ENCODE results near the gene IL1A. TPM values are rescaled to one million over a fixed set of nuclear protein-coding genes. Genes with fewer than 3 reads are reported as not detected.

Gene IL1A
- total RNA-seq, 1 experiment from 2014 or later: 0.10 TPM

DNA sequence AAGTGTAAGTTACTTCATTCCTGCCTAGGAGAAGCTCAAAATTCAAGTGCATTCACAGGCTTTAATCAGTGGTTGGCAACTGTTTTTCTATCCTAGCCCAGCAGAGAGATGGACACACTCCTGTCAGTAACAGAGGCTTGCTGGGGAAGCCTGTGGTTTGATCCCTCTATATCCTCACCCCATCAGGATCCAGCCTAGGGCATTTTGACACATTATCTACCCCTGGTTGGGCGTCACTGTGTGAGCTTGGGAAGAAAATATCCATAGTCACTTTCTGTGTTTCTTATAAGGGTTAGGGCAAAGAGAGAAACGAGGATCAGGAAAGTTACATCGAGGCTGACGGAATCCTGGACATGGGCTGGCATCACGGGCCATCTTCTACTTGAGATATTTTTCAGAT is 53.5 kb downstream of the IL1A start:
- BruUV-seq (replicated peaks): no TSS peak
- peaks cover 8 to 14% of the 10 kb centered on the region in 2 experiments for H3K4me1 ChIP-seq (ENCODE audit: control insufficient read depth in 1 of 2, insufficient read depth in 2 of 2, low read length in 2 of 2)
- no peaks in the 10 kb centered on the region for H3K9me3 ChIP-seq (ENCODE audit: control insufficient read depth in 1 of 2, insufficient read depth in 1 of 2, low read depth in 1 of 2, low read length in 2 of 2)
- H3K36me3 ChIP-seq (ENCODE audit: control insufficient read depth in 1 of 2, insufficient read depth in 2 of 2, low read length in 2 of 2): no peaks in the 10 kb centered on the region
- intact Hi-C loops (cut with micrococcal nuclease): no loop called here
- no peaks in the 10 kb centered on the region for H3K9me2 ChIP-seq (ENCODE audit: insufficient read depth)
- H4K20me1 ChIP-seq (ENCODE audit: insufficient read depth): no peaks in the 10 kb centered on the region
- H3K27me3 ChIP-seq (ENCODE audit: insufficient read depth, low read length): no peaks in the 10 kb centered on the region
- no peak overlapping the region for H3K9ac ChIP-seq (ENCODE audit: low read length)
- no peak overlapping the region for H2AFZ ChIP-seq (ENCODE audit: low read depth, low read length, poor library complexity, severe bottlenecking)
- ChIA-PET RAD21 (ENCODE audit: low non-redundant PET in 1 of 2, low total read pairs in 2 of 2, uncharacterized antibody in 2 of 2, unreplicated experiment in 2 of 2) (no interaction called here), POLR2A (no interaction called here), CTCF (interaction anchor here (1.3 kb wide), 1 partner anchor 211 kb away, joined by 4 read pairs; no protein-coding TSS in a partner anchor)
- no peak for DNase-seq (ENCODE audit: low read depth, low spot score)
- no peak overlapping the region for H3K4me3 ChIP-seq (replicated peaks in 1 of 2; ENCODE audit: low read depth in 1 of 2, low read length in 2 of 2)
- no peak for TF ChIP-seq YY1 (IDR thresholded peaks at IDR 0.05; ENCODE audit: extremely low read depth, insufficient replicate concordance, low read depth, low read length)
- no peak for TF ChIP-seq CBX3 (IDR thresholded peaks at IDR 0.05; ENCODE audit: low read depth)
- TF ChIP-seq ZFX (IDR thresholded peaks at IDR 0.05): no peak
- TF ChIP-seq, protein P1, sequence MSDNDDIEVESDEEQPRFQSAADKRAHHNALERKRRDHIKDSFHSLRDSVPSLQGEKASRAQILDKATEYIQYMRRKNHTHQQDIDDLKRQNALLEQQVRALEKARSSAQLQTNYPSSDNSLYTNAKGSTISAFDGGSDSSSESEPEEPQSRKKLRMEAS (IDR thresholded peaks at IDR 0.05): no peak
- no peak for TF ChIP-seq ELF1 (IDR thresholded peaks at IDR 0.05; ENCODE audit: borderline replicate concordance, low read depth)
- TF ChIP-seq RAD21 (IDR thresholded peaks at IDR 0.05; ENCODE audit: low read depth): no peak
- H3K27ac ChIP-seq (ENCODE audit: low read depth, low read length): no peak overlapping the region
- no peaks in the 10 kb centered on the region for H3K79me2 ChIP-seq (ENCODE audit: insufficient read depth, low read length)
- ATAC-seq: no peak
- H3K4me2 ChIP-seq (ENCODE audit: low read length): no peak overlapping the region

DNA sequence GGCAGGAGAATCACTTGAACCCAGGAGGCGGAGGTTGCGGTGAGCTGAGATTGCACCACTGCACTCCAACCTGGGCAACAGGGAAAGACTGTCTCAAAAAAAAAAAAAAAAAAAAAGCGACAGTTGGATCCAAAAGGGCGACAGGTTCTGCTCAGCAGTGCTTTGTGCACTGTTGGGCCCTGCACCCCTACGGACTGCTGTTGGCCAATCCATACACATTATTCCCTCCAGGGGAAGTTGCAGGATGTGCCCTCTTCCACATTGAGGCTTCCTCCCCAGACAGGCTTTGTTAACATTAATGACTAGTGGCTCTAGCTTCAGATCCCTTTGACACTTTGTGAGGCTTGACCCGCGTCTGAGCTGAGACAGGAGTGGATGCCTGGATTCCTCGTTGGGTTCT is 54.1 kb downstream of the IL1A start:
- BruUV-seq (replicated peaks): no TSS peak
- TF ChIP-seq, protein P1 (IDR thresholded peaks at IDR 0.05): no peak
- TF ChIP-seq JUND (IDR thresholded peaks at IDR 0.05): no peak
- TF ChIP-seq SP1 (IDR thresholded peaks at IDR 0.05; ENCODE audit: low read depth): no peak
- TF ChIP-seq SIN3A (IDR thresholded peaks at IDR 0.05; ENCODE audit: low read depth): no peak
- TF ChIP-seq POLR2AphosphoS5 (IDR thresholded peaks at IDR 0.05; ENCODE audit: low read depth, low read length): no peak
- no peak for TF ChIP-seq CBX3 (IDR thresholded peaks at IDR 0.05; ENCODE audit: low read depth)
- no peak for TF ChIP-seq YY1 (IDR thresholded peaks at IDR 0.05; ENCODE audit: extremely low read depth, insufficient replicate concordance, low read depth, low read length)
- TF ChIP-seq POLR2A (IDR thresholded peaks at IDR 0.05; ENCODE audit: borderline replicate concordance, extremely low read depth, insufficient read depth, insufficient read length): no peak
- no peak for TF ChIP-seq EGR1 (IDR thresholded peaks at IDR 0.05; ENCODE audit: low read depth)
- no peak for TF ChIP-seq ELF1 (IDR thresholded peaks at IDR 0.05; ENCODE audit: borderline replicate concordance, low read depth)
- TF ChIP-seq ZFX (IDR thresholded peaks at IDR 0.05): no peak
- TF ChIP-seq, protein P2, sequence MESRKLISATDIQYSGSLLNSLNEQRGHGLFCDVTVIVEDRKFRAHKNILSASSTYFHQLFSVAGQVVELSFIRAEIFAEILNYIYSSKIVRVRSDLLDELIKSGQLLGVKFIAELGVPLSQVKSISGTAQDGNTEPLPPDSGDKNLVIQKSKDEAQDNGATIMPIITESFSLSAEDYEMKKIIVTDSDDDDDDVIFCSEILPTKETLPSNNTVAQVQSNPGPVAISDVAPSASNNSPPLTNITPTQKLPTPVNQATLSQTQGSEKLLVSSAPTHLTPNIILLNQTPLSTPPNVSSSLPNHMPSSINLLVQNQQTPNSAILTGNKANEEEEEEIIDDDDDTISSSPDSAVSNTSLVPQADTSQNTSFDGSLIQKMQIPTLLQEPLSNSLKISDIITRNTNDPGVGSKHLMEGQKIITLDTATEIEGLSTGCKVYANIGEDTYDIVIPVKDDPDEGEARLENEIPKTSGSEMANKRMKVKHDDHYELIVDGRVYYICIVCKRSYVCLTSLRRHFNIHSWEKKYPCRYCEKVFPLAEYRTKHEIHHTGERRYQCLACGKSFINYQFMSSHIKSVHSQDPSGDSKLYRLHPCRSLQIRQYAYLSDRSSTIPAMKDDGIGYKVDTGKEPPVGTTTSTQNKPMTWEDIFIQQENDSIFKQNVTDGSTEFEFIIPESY (IDR thresholded peaks at IDR 0.05; ENCODE audit: extremely low read depth, insufficient replicate concordance, low read length): no peak
- TF ChIP-seq, protein P3, sequence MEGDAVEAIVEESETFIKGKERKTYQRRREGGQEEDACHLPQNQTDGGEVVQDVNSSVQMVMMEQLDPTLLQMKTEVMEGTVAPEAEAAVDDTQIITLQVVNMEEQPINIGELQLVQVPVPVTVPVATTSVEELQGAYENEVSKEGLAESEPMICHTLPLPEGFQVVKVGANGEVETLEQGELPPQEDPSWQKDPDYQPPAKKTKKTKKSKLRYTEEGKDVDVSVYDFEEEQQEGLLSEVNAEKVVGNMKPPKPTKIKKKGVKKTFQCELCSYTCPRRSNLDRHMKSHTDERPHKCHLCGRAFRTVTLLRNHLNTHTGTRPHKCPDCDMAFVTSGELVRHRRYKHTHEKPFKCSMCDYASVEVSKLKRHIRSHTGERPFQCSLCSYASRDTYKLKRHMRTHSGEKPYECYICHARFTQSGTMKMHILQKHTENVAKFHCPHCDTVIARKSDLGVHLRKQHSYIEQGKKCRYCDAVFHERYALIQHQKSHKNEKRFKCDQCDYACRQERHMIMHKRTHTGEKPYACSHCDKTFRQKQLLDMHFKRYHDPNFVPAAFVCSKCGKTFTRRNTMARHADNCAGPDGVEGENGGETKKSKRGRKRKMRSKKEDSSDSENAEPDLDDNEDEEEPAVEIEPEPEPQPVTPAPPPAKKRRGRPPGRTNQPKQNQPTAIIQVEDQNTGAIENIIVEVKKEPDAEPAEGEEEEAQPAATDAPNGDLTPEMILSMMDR (IDR thresholded peaks at IDR 0.05 in 2 of 3, conservative IDR thresholded peaks at IDR 0.05 in 1 of 3; ENCODE audit: borderline replicate concordance in 1 of 3, insufficient read depth in 1 of 3, low read depth in 2 of 3, low read length in 2 of 3): no peak
- TF ChIP-seq SRF (IDR thresholded peaks at IDR 0.05; ENCODE audit: low read depth): no peak
- TF ChIP-seq, protein P4, sequence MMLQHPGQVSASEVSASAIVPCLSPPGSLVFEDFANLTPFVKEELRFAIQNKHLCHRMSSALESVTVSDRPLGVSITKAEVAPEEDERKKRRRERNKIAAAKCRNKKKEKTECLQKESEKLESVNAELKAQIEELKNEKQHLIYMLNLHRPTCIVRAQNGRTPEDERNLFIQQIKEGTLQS (IDR thresholded peaks at IDR 0.05): no peak
- TF ChIP-seq FOSL1 (IDR thresholded peaks at IDR 0.05; ENCODE audit: low read depth): no peak

More for the DNA sequence above, 54.1 kb downstream of the IL1A start:
- H3K4me1 ChIP-seq (ENCODE audit: control insufficient read depth in 1 of 2, insufficient read depth in 2 of 2, low read length in 2 of 2): peaks cover 11 to 20% of the 10 kb centered on the region in 2 experiments
- H3K4me2 ChIP-seq (ENCODE audit: low read length): no peak overlapping the region
- POLR2A ChIA-PET: no interaction called here
- no peak overlapping the region for H2AFZ ChIP-seq (ENCODE audit: low read depth, low read length, poor library complexity, severe bottlenecking)
- H3K9me3 ChIP-seq (ENCODE audit: control insufficient read depth in 1 of 2, insufficient read depth in 1 of 2, low read depth in 1 of 2, low read length in 2 of 2): no peaks in the 10 kb centered on the region
- RAD21 ChIA-PET (ENCODE audit: low non-redundant PET in 1 of 2, low total read pairs in 2 of 2, uncharacterized antibody in 2 of 2, unreplicated experiment in 2 of 2): no interaction called here
- DNase-seq (ENCODE audit: low read depth, low spot score): no peak
- H3K9ac ChIP-seq (ENCODE audit: low read length): no peak overlapping the region
- intact Hi-C loops (cut with micrococcal nuclease): no loop called here
- no peaks in the 10 kb centered on the region for H4K20me1 ChIP-seq (ENCODE audit: insufficient read depth)
- no peak overlapping the region for H3K27ac ChIP-seq (ENCODE audit: low read depth, low read length)
- H3K79me2 ChIP-seq (ENCODE audit: insufficient read depth, low read length): no peaks in the 10 kb centered on the region
- H3K27me3 ChIP-seq (ENCODE audit: insufficient read depth, low read length): no peaks in the 10 kb centered on the region
- H3K9me2 ChIP-seq (ENCODE audit: insufficient read depth): no peaks in the 10 kb centered on the region
- no peak for ATAC-seq
- no peaks in the 10 kb centered on the region for H3K36me3 ChIP-seq (ENCODE audit: control insufficient read depth in 1 of 2, insufficient read depth in 2 of 2, low read length in 2 of 2)
- CTCF ChIA-PET: interaction anchor here (1.3 kb wide), 1 partner anchor 211 kb away, joined by 4 read pairs; no protein-coding TSS in a partner anchor
- H3K4me3 ChIP-seq (replicated peaks in 1 of 2; ENCODE audit: low read depth in 1 of 2, low read length in 2 of 2): no peak overlapping the region

Data from HCT116 (cell line).